ENCODE results near the gene RALB. TPM values are rescaled to one million over a fixed set of nuclear protein-coding genes. Genes with fewer than 3 reads are reported as not detected.

The RALB gene
- total RNA-seq, 1 experiment from 2014 or later: 24.6 TPM

DNA sequence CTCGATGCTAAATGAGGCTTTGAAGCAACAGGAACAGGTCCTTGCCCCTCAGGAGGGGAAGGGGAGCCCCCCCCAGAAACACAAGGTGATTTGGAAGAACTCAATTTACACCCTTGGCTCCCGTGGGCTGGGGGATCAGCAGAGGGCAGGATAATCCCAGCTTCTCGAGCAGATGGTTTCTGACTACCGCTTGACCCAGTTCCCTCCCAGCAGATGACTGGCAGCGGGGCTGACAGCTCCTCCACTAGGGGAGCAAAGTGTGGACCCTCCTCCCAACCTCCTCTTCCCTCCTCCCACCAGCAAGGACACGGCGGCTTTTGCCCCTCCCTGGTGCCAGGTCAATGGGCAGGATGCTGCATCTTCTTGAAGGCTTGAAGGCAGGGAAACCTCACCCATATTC is 89.8 kb downstream of the RALB start:
- Histone ChIP-seq H2BK12ac (ENCODE audit: insufficient read length, low read depth, low read length) (no peak overlapping the region), H2AFZ (ENCODE audit: low read length) (no peak overlapping the region), H3K4me1 (ENCODE audit: insufficient read depth, low read length) (no peaks in the 10 kb centered on the region), H4K20me1 (ENCODE audit: control insufficient read depth, insufficient read depth, insufficient read length) (no peaks in the 10 kb centered on the region), H4K91ac (ENCODE audit: insufficient read length, low read depth, low read length) (no peak overlapping the region), H2BK20ac (ENCODE audit: low read depth, low read length, poor library complexity, severe bottlenecking) (no peak overlapping the region), H2BK15ac (ENCODE audit: low read depth, low read length) (no peak overlapping the region), H3K79me1 (ENCODE audit: insufficient read depth, low read depth, low read length, poor library complexity, severe bottlenecking) (no peaks in the 10 kb centered on the region), H3K4ac (ENCODE audit: low read depth, low read length) (no peak overlapping the region), H3K27me3 (ENCODE audit: insufficient read depth, low read length) (peaks cover 42% of the 10 kb centered on the region), H4K5ac (ENCODE audit: insufficient read length, low read depth, low read length) (no peak overlapping the region), H3K18ac (ENCODE audit: insufficient read length, low read depth, low read length) (no peak overlapping the region), H2BK5ac (ENCODE audit: insufficient read length, low read length) (no peak overlapping the region), H3K23me2 (ENCODE audit: insufficient read length, low read depth, low read length, poor library complexity, severe bottlenecking) (peaks cover 11% of the 10 kb centered on the region), H2AK5ac (ENCODE audit: insufficient read length, low read length) (no peak overlapping the region), H3K56ac (ENCODE audit: insufficient read length, low read depth, low read length) (no peak overlapping the region), H3K23ac (ENCODE audit: insufficient read length, low read depth, low read length) (no peak overlapping the region), H4K8ac (replicated peaks; ENCODE audit: insufficient read length, low read depth, low read length) (no peak overlapping the region), H3T11ph (ENCODE audit: low read length) (no peak overlapping the region), H3K9ac (ENCODE audit: extremely low read depth, insufficient read length, low read length) (no peak overlapping the region), H2BK120ac (ENCODE audit: low read depth, low read length, poor library complexity, severe bottlenecking) (no peak overlapping the region), H3K14ac (ENCODE audit: insufficient read depth, low read length) (no peak overlapping the region), H3K79me2 (ENCODE audit: insufficient read depth, low read length) (no peaks in the 10 kb centered on the region), H3K4me2 (ENCODE audit: insufficient read depth, insufficient read length, low read length) (no peak overlapping the region), H3K27ac (ENCODE audit: insufficient read length, low read depth, low read length) (no peak overlapping the region), H3K9me3 (ENCODE audit: control insufficient read depth, low read depth, low read length) (no peaks in the 10 kb centered on the region)
- Mint-ChIP-seq H3K27me3 (ENCODE audit: low read depth) (peaks cover 87% of the 10 kb centered on the region), H3K36me3 (ENCODE audit: insufficient read depth in 1 of 3, low read depth in 3 of 3) (no peaks in the 10 kb centered on the region), H3K27ac (no peak overlapping the region), H3K4me3 (no peak overlapping the region), H3K4me1 (peaks cover 15 to 24% of the 10 kb centered on the region in 2 experiments), H3K9me3 (no peaks in the 10 kb centered on the region; a peak in 1 of 5 replicates)
- TF ChIP-seq, protein P1, sequence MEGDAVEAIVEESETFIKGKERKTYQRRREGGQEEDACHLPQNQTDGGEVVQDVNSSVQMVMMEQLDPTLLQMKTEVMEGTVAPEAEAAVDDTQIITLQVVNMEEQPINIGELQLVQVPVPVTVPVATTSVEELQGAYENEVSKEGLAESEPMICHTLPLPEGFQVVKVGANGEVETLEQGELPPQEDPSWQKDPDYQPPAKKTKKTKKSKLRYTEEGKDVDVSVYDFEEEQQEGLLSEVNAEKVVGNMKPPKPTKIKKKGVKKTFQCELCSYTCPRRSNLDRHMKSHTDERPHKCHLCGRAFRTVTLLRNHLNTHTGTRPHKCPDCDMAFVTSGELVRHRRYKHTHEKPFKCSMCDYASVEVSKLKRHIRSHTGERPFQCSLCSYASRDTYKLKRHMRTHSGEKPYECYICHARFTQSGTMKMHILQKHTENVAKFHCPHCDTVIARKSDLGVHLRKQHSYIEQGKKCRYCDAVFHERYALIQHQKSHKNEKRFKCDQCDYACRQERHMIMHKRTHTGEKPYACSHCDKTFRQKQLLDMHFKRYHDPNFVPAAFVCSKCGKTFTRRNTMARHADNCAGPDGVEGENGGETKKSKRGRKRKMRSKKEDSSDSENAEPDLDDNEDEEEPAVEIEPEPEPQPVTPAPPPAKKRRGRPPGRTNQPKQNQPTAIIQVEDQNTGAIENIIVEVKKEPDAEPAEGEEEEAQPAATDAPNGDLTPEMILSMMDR (conservative IDR thresholded peaks at IDR 0.05): no peak
- no peak for DNase-seq
- WGBS (ENCODE audit: extremely low coverage, insufficient read length, low lambda C conversion rate): no CpG with 5 or more reads among the region's 7 CpGs

All from H9 (cell line).